ENCODE measurements around the gene NMT2.

Gene NMT2

GRCh38 chr10:15168786-15169554, 477 bp upstream of the NMT2 start:
- DNase-seq (ENCODE audit: low spot score in 2 of 2) (peak; percentile 78 to 88), ATAC-seq (ENCODE audit: low read depth) (peak; percentile 66)
- Mint-ChIP-seq H3K27ac (peak overlapping the region; percentile 97), H3K4me3 (peak overlapping the region; percentile 53), H3K9me3 (no peaks in the 10 kb centered on the region), H3K4me1 (peaks cover 4% of the 10 kb centered on the region), H3K27me3 (peaks cover 2% of the 10 kb centered on the region), H3K36me3 (no peaks in the 10 kb centered on the region)

- Mint-ChIP-seq H3K4me3 (peak overlapping the region; percentile 98), H3K9me3 (no peaks in the 10 kb centered on the region), H3K4me1 (peaks cover 4% of the 10 kb centered on the region), H3K27ac (peak overlapping the region; percentile 97), H3K27me3 (no peaks in the 10 kb centered on the region), H3K36me3 (no peaks in the 10 kb centered on the region)
- DNase-seq (ENCODE audit: low spot score in 2 of 2) (peak; percentile 44 to 56), ATAC-seq (ENCODE audit: low read depth) (peak; percentile 36)
Observed at GRCh38 chr10:15167411-15168290, 842 bp downstream of the NMT2 start.

GRCh38 chr10:15166325-15166724, 2.2 kb downstream of the NMT2 start:
- ATAC-seq (ENCODE audit: low read depth) (no peak), DNase-seq (ENCODE audit: low spot score in 2 of 2) (no peak)
- H3K4me3 Mint-ChIP-seq, result no peak overlapping the region
- H3K36me3 Mint-ChIP-seq, result no peaks in the 10 kb centered on the region
- no peak overlapping the region for H3K27ac Mint-ChIP-seq
- H3K27me3 Mint-ChIP-seq, result no peaks in the 10 kb centered on the region
- no peaks in the 10 kb centered on the region for H3K9me3 Mint-ChIP-seq
- H3K4me1 Mint-ChIP-seq, result peaks cover 4% of the 10 kb centered on the region

GRCh38 chr10:15163253-15163828, 5.2 kb downstream of the NMT2 start:
- ATAC-seq (ENCODE audit: low read depth), result no peak
- peaks cover 4% of the 10 kb centered on the region for H3K4me1 Mint-ChIP-seq

GRCh38 chr10:15158972-15159371, 9.5 kb downstream of the NMT2 start:
- Mint-ChIP-seq H3K36me3 (peaks cover 2% of the 10 kb centered on the region), H3K4me3 (no peak overlapping the region), H3K27ac (no peak overlapping the region), H3K27me3 (peaks cover 2% of the 10 kb centered on the region), H3K4me1 (no peaks in the 10 kb centered on the region), H3K9me3 (no peaks in the 10 kb centered on the region)
- ATAC-seq (ENCODE audit: low read depth), result no peak
- DNase-seq (ENCODE audit: low spot score in 2 of 2), result no peak

More at GRCh38 chr10:15163253-15163828, 5.2 kb downstream of the NMT2 start:
- H3K4me3 Mint-ChIP-seq, result no peak overlapping the region
- H3K9me3 Mint-ChIP-seq, result no peaks in the 10 kb centered on the region
- no peak for DNase-seq (ENCODE audit: low spot score in 2 of 2)
- H3K27ac Mint-ChIP-seq, result no peak overlapping the region
- peaks cover 2% of the 10 kb centered on the region for H3K27me3 Mint-ChIP-seq
- no peaks in the 10 kb centered on the region for H3K36me3 Mint-ChIP-seq

GRCh38 chr10:15158448-15158847, 10.0 kb downstream of the NMT2 start:
- Mint-ChIP-seq H3K27ac (no peak overlapping the region), H3K4me1 (no peaks in the 10 kb centered on the region), H3K4me3 (no peak overlapping the region), H3K27me3 (peaks cover 2% of the 10 kb centered on the region), H3K36me3 (peaks cover 2% of the 10 kb centered on the region), H3K9me3 (no peaks in the 10 kb centered on the region)
- DNase-seq (ENCODE audit: low spot score in 2 of 2) (no peak), ATAC-seq (ENCODE audit: low read depth) (no peak)

- no peak for DNase-seq (ENCODE audit: low spot score in 2 of 2)
- no peak overlapping the region for H3K27ac Mint-ChIP-seq
- peaks cover 2% of the 10 kb centered on the region for H3K27me3 Mint-ChIP-seq
- peaks cover 2% of the 10 kb centered on the region for H3K36me3 Mint-ChIP-seq
- H3K9me3 Mint-ChIP-seq, result no peaks in the 10 kb centered on the region
- H3K4me1 Mint-ChIP-seq, result no peaks in the 10 kb centered on the region
- no peak overlapping the region for H3K4me3 Mint-ChIP-seq
- no peak for ATAC-seq (ENCODE audit: low read depth)
Observed at GRCh38 chr10:15155978-15156656, 12.4 kb downstream of the NMT2 start.

GRCh38 chr10:15152556-15152955, 15.9 kb downstream of the NMT2 start:
- Mint-ChIP-seq H3K4me1 (no peaks in the 10 kb centered on the region), H3K9me3 (no peaks in the 10 kb centered on the region), H3K36me3 (peaks cover 2% of the 10 kb centered on the region), H3K4me3 (no peak overlapping the region), H3K27me3 (no peaks in the 10 kb centered on the region), H3K27ac (no peak overlapping the region)
- DNase-seq (ENCODE audit: low spot score in 2 of 2) (no peak), ATAC-seq (ENCODE audit: low read depth) (no peak)

- H3K27ac Mint-ChIP-seq, result peak overlapping the region; percentile 51
- H3K36me3 Mint-ChIP-seq, result no peaks in the 10 kb centered on the region
- no peaks in the 10 kb centered on the region for H3K9me3 Mint-ChIP-seq
- no peak overlapping the region for H3K4me3 Mint-ChIP-seq
- DNase-seq (ENCODE audit: low spot score in 2 of 2) (no peak), ATAC-seq (ENCODE audit: low read depth) (no peak)
- no peaks in the 10 kb centered on the region for H3K4me1 Mint-ChIP-seq
- no peaks in the 10 kb centered on the region for H3K27me3 Mint-ChIP-seq
Observed at GRCh38 chr10:15150563-15150962, 17.9 kb downstream of the NMT2 start.

- Mint-ChIP-seq H3K27ac (no peak overlapping the region), H3K36me3 (no peaks in the 10 kb centered on the region), H3K9me3 (no peaks in the 10 kb centered on the region), H3K27me3 (no peaks in the 10 kb centered on the region), H3K4me3 (no peak overlapping the region), H3K4me1 (no peaks in the 10 kb centered on the region)
- ATAC-seq (ENCODE audit: low read depth) (no peak), DNase-seq (ENCODE audit: low spot score in 2 of 2) (no peak)
Observed at GRCh38 chr10:15149042-15149771, 19.3 kb downstream of the NMT2 start.

- Mint-ChIP-seq H3K9me3 (no peaks in the 10 kb centered on the region), H3K27me3 (no peaks in the 10 kb centered on the region), H3K36me3 (no peaks in the 10 kb centered on the region), H3K4me1 (no peaks in the 10 kb centered on the region), H3K4me3 (no peak overlapping the region), H3K27ac (no peak overlapping the region)
- DNase-seq (ENCODE audit: low spot score in 2 of 2) (no peak), ATAC-seq (ENCODE audit: low read depth) (no peak)
Observed at GRCh38 chr10:15147594-15148392, 20.7 kb downstream of the NMT2 start.

GRCh38 chr10:15146366-15146765, 22.1 kb downstream of the NMT2 start:
- Mint-ChIP-seq H3K27me3 (no peaks in the 10 kb centered on the region), H3K36me3 (no peaks in the 10 kb centered on the region), H3K4me1 (peaks cover 8% of the 10 kb centered on the region), H3K9me3 (no peaks in the 10 kb centered on the region), H3K27ac (peak overlapping the region; percentile 75), H3K4me3 (no peak overlapping the region)
- ATAC-seq (ENCODE audit: low read depth), result no peak
- no peak for DNase-seq (ENCODE audit: low spot score in 2 of 2)

GRCh38 chr10:15144788-15145187, 23.7 kb downstream of the NMT2 start:
- H3K36me3 Mint-ChIP-seq, result peaks cover 1% of the 10 kb centered on the region
- H3K27me3 Mint-ChIP-seq, result no peaks in the 10 kb centered on the region
- DNase-seq (ENCODE audit: low spot score in 2 of 2), result no peak
- H3K9me3 Mint-ChIP-seq, result no peaks in the 10 kb centered on the region
- no peak for ATAC-seq (ENCODE audit: low read depth)
- H3K4me1 Mint-ChIP-seq, result peaks cover 14% of the 10 kb centered on the region
- no peak overlapping the region for H3K4me3 Mint-ChIP-seq
- H3K27ac Mint-ChIP-seq, result no peak overlapping the region
